GM12891 (cell line): Measurements from ENCODE around the gene PPP1R14C.

ENCODE experiments used
- PAX5 ChIP-seq: IDR thresholded peaks from 2 replicates; pipeline ENCODE4 v1.6.1; 2011; ENCODE audit warnings: low read length, moderate library complexity, mild to moderate bottlenecking; ENCODE audit not compliant: insufficient read depth, severe bottlenecking
- POLR2A ChIP-seq: IDR thresholded peaks from 2 replicates; pipeline ENCODE4 v1.6.1; 2011; ENCODE audit warnings: low read depth, low read length, control low read depth
- POLR2AphosphoS5 ChIP-seq: IDR thresholded peaks from 2 replicates; pipeline ENCODE4 v1.6.1; 2011; ENCODE audit warnings: low read depth, low read length, control low read depth

- no peak for TF ChIP-seq POLR2AphosphoS5
- no peak for TF ChIP-seq POLR2A
- no peak for TF ChIP-seq PAX5
Measured at GRCh38 chr6:150256618-150257272, 113.9 kb downstream of the PPP1R14C start.
